ENCODE measurements around the gene DCAF8. TPM values are rescaled to one million over a fixed set of nuclear protein-coding genes. Genes with fewer than 3 reads are reported as not detected.
A peak's percentile ranks its signal among the peaks of the same experiment; 100 is the strongest.

DCAF8 gene
- total RNA-seq, 6 experiments from 2014 or later, result 80.2 to 137 (median 110) TPM

DNA sequence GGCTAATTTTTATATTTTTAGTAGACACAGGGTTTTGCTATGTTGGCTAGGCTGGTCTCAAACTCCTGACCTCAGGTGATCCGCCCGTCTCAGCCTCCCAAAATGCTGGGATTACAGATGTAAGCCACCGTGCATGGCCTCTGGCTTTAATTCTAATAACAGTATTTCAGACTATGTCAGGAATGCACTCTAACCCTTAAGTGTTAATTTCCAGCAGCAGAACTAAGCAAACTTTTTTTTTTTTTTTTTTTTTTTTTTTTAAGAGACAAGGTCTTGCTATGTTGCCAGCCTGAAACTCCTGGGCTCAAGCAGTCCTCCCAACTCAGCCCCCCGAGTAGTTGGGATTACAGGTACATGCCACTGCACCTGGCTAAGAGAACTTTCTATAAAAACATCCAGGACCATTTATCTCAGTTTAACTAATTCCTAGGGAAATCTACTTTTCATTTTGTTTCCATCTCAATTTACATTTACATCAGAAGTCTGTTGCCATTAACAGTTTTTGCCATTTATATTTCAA lies 6.5 kb downstream of the DCAF8 start:
- no peak for ATAC-seq
- 89% methylated on average over 3 of the region's 4 CpGs for WGBS (ENCODE audit: insufficient coverage, low coverage, low lambda C conversion rate, missing lambda C conversion rate)
- Histone ChIP-seq H3K4me1 (peaks cover 0 to 54% (median 17%) of the 10 kb centered on the region in 4 donors), H3K27me3 (no peaks in the 10 kb centered on the region), H3K9me3 (no peaks in the 10 kb centered on the region), H3K4me3 (no peak overlapping the region), H3K36me3 (peaks cover 0 to 5% (median 0%) of the 10 kb centered on the region in 4 donors), H3K27ac (no peak overlapping the region)
- TF ChIP-seq, protein P1, sequence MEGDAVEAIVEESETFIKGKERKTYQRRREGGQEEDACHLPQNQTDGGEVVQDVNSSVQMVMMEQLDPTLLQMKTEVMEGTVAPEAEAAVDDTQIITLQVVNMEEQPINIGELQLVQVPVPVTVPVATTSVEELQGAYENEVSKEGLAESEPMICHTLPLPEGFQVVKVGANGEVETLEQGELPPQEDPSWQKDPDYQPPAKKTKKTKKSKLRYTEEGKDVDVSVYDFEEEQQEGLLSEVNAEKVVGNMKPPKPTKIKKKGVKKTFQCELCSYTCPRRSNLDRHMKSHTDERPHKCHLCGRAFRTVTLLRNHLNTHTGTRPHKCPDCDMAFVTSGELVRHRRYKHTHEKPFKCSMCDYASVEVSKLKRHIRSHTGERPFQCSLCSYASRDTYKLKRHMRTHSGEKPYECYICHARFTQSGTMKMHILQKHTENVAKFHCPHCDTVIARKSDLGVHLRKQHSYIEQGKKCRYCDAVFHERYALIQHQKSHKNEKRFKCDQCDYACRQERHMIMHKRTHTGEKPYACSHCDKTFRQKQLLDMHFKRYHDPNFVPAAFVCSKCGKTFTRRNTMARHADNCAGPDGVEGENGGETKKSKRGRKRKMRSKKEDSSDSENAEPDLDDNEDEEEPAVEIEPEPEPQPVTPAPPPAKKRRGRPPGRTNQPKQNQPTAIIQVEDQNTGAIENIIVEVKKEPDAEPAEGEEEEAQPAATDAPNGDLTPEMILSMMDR (IDR thresholded peaks at IDR 0.05), result no peak
- no peak for TF ChIP-seq POLR2A (IDR thresholded peaks at IDR 0.05)
- no peak for DNase-seq
- intact Hi-C loops (cut with DNase I), result loop anchor here in 1 of 2 donors (10.0 kb wide), 1 partner anchor 61 kb away; the partner anchor contains the start of gene CASQ1

DNA sequence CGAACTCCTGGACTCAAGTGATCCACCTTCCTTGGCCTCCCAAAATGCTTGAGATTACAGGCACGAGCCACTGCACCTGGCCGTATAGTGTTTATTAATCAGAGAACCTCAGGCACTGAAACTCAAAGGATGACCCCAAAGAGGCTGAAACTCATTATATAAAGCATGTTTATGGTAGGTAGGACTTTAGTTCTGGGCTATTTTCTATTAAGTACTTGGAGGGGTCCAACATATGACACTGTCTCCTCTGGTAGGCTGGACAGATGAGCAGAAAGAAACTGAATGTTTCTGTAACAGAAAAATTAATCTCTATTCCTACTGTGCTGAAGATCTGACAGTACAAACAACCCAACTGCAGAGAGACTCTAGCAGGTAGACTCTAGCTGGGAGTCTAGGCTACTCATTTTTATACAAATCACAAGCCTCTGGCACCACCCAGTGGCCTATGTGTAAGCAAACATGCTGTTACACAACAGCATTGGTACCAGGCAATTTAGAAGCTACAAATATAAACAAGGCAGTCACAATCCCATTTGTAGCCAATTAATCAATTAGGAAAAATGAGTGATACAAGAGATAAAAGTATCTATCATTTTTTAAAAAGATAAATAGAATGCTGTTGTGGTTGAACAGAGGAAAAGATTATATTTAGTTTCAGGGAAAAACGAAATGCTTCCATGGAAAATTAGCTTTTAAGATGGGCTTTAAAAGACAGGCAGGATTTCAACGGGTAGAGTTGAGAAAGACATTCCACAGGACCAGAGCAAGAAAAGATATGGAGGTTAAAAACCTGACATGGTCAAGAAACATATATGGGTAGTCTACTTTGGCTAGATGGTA lies 10.4 kb downstream of the DCAF8 start:
- peak overlapping the region in 2 of 3 donors; percentile 59 to 65 for H3K27ac ChIP-seq
- no peaks in the 10 kb centered on the region for H3K9me3 ChIP-seq
- peaks cover 0 to 39% (median 10%) of the 10 kb centered on the region in 4 donors for H3K4me1 ChIP-seq
- H3K36me3 ChIP-seq, result peaks cover 0 to 5% (median 0%) of the 10 kb centered on the region in 4 donors
- H3K27me3 ChIP-seq, result no peaks in the 10 kb centered on the region
- intact Hi-C loops (cut with DNase I), result loop anchor here in 1 of 2 donors (10.0 kb wide), 1 partner anchor 57 kb away; the partner anchor contains the start of gene CASQ1
- ATAC-seq, result peak; percentile 92 to 99 (median 96)
- TF ChIP-seq POLR2A (IDR thresholded peaks at IDR 0.05), result no peak
- TF ChIP-seq, protein P1 (IDR thresholded peaks at IDR 0.05), result peak; percentile 81 to 91 (median 84)
- H3K4me3 ChIP-seq, result no peak overlapping the region
- peak in 2 of 3 donors; percentile 49 to 79 for DNase-seq
- 42% methylated on average over 5 of the region's 5 CpGs for WGBS (ENCODE audit: insufficient coverage, low coverage, low lambda C conversion rate, missing lambda C conversion rate)

DNA sequence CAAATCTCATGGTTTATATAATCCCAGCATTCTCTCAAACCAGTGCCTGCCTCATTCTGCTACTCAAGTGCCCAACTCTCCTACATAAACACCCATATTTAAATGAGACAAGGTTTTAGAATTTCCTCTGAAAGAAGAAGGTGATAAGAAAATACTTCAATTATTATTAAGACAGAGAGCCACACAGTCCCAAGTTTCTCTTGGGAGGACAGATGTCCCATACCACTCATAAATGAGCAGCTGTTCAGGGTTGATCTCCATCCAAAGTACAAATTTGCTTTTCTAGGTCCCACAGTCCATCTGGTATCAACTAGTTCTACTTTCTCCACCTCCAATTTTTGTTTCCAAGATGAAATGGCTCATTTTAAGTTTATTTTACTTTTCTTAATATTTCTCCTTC lies 11.3 kb downstream of the DCAF8 start:
- peak; percentile 55 to 77 (median 64) for ATAC-seq
- Histone ChIP-seq H3K9me3 (no peaks in the 10 kb centered on the region), H3K36me3 (peaks cover 0 to 5% (median 0%) of the 10 kb centered on the region in 4 donors), H3K4me3 (no peak overlapping the region), H3K4me1 (peaks cover 0 to 39% (median 14%) of the 10 kb centered on the region in 4 donors), H3K27me3 (no peaks in the 10 kb centered on the region), H3K27ac (peak overlapping the region in 2 of 3 donors; percentile 59 to 65)
- intact Hi-C loops (cut with DNase I), result loop anchor here in 1 of 2 donors (10.0 kb wide), 1 partner anchor 56 kb away; the partner anchor contains the start of gene CASQ1
- TF ChIP-seq, protein P1 (IDR thresholded peaks at IDR 0.05), result no peak
- no peak for TF ChIP-seq POLR2A (IDR thresholded peaks at IDR 0.05)
- no peak for DNase-seq

DNA sequence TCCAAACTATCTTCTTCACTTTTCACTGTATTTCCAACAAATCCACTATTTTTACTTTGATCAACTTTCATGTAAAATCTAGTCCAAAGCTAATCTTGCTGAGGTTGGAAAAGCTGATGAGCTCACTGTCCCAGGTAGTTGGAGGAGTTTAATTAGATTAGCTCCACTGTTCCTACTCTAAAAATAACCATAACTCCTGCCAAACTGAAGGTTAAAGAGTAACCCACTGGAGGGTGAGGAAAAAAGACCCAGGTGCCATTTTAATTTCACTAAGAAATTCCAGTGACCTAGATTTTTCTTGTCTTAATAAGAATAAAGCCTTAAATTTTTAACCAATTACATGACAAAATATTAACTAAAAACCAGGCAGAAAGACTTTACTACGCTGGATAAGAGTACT lies 15.3 kb downstream of the DCAF8 start:
- Histone ChIP-seq H3K4me3 (no peak overlapping the region), H3K9me3 (no peaks in the 10 kb centered on the region), H3K4me1 (peaks cover 0 to 77% (median 20%) of the 10 kb centered on the region in 4 donors), H3K27ac (peak overlapping the region in 2 of 3 donors; percentile 46 to 74), H3K27me3 (no peaks in the 10 kb centered on the region), H3K36me3 (peaks cover 0 to 6% (median 0%) of the 10 kb centered on the region in 4 donors)
- TF ChIP-seq POLR2A (IDR thresholded peaks at IDR 0.05), result no peak
- TF ChIP-seq, protein P1 (IDR thresholded peaks at IDR 0.05), result no peak
- WGBS (ENCODE audit: insufficient coverage, low coverage, low lambda C conversion rate, missing lambda C conversion rate), result 56% methylated on average over 1 of the region's 1 CpG
- no peak for DNase-seq
- intact Hi-C loops (cut with DNase I), result no loop called here
- ATAC-seq, result peak; percentile 68 to 78 (median 72)
